GM19468 (cell line): Measurements from ENCODE around the gene EFNA5.
"Not testable (repeated sequence)": the region's sequence is repeated elsewhere in the genome, so short reads cannot be mapped to it uniquely, and the experiment has no call there.

Experiments
- ATAC-seq: cut with Tn5 transposase; IDR thresholded peaks from one replicate; pipeline ENCODE4 v1.9.1; 2021; ENCODE audit warnings: mild to moderate bottlenecking, moderate library complexity, moderate number of reproducible peaks; ENCODE audit not compliant: unreplicated experiment; ENCODE audit errors: extremely low read depth

The EFNA5 gene

GRCh38 chr5:107505763-107506534, 164.8 kb downstream of the EFNA5 start:
- ATAC-seq: no peak

- no peak for ATAC-seq
Observed at GRCh38 chr5:107504424-107504823, 166.3 kb downstream of the EFNA5 start.

GRCh38 chr5:107502676-107503060, 168.1 kb downstream of the EFNA5 start:
- no peak for ATAC-seq

GRCh38 chr5:107501965-107502675, 168.6 kb downstream of the EFNA5 start:
- no peak for ATAC-seq

- no peak for ATAC-seq
Observed at GRCh38 chr5:107500840-107501239, 169.9 kb downstream of the EFNA5 start.

GRCh38 chr5:107500347-107500746, 170.4 kb downstream of the EFNA5 start:
- ATAC-seq: no peak

- ATAC-seq: no peak
Observed at GRCh38 chr5:107499776-107500175, 171.0 kb downstream of the EFNA5 start.

- ATAC-seq: no peak
Observed at GRCh38 chr5:107499237-107499636, 171.5 kb downstream of the EFNA5 start.

- ATAC-seq: no peak
Observed at GRCh38 chr5:107496466-107496865, 174.3 kb downstream of the EFNA5 start.

GRCh38 chr5:107494129-107494528, 176.6 kb downstream of the EFNA5 start:
- ATAC-seq: not testable (repeated sequence)

GRCh38 chr5:107487056-107487542, 183.6 kb downstream of the EFNA5 start:
- ATAC-seq: no peak

- ATAC-seq: peak; percentile 63
Observed at GRCh38 chr5:107486489-107486888, 184.2 kb downstream of the EFNA5 start.

- ATAC-seq: peak; percentile 69
Observed at GRCh38 chr5:107485184-107485583, 185.6 kb downstream of the EFNA5 start.

GRCh38 chr5:107484281-107484680, 186.5 kb downstream of the EFNA5 start:
- no peak for ATAC-seq

- no peak for ATAC-seq
Observed at GRCh38 chr5:107483231-107484024, 187.3 kb downstream of the EFNA5 start.

- ATAC-seq: no peak
Observed at GRCh38 chr5:107478068-107478641, 192.6 kb downstream of the EFNA5 start.

GRCh38 chr5:107477492-107477891, 193.2 kb downstream of the EFNA5 start:
- no peak for ATAC-seq

GRCh38 chr5:107476783-107477182, 194.0 kb downstream of the EFNA5 start:
- peak; percentile 71 for ATAC-seq

- ATAC-seq: peak; percentile 53
Observed at GRCh38 chr5:107474716-107475489, 195.8 kb downstream of the EFNA5 start.

- no peak for ATAC-seq
Observed at GRCh38 chr5:107474361-107474715, 196.4 kb downstream of the EFNA5 start.
